Astrocyte (in vitro differentiated cells and primary cell): ENCODE measurements around the gene TNXB.

Experiments
- CTCF ChIP-seq: IDR thresholded peaks from 2 replicates; pipeline ENCODE4 v1.5.1; 2011; ENCODE audit warnings: low read depth, mild to moderate bottlenecking, inconsistent platforms, low read length, moderate library complexity; ENCODE audit not compliant: insufficient read depth
- EZH2 ChIP-seq: IDR thresholded peaks from 2 replicates; pipeline ENCODE4 v1.6.1; 2012; ENCODE audit warnings: mild to moderate bottlenecking, low read length, inconsistent platforms; ENCODE audit not compliant: insufficient read depth

GRCh38 chr6:32151181-32151862, 42.2 kb upstream of the TNXB start:
- TF ChIP-seq CTCF (no peak), EZH2 (peak; percentile 2)
